Esophagus muscularis mucosa (tissue), 4 donors: ENCODE measurements around the gene THBS2.

Source experiments
- EP300 ChIP-seq: sonication (generic); formaldehyde crosslinking; IDR thresholded peaks from one replicate; pipeline ENCODE4 v1.6.1; 2017; ENCODE audit warnings: antibody characterized with exemption
- POLR2A ChIP-seq: fragments of 450-650 bp; IDR thresholded peaks from one replicate; pipeline ENCODE4 v1.6.1; 2017; ENCODE audit warnings: antibody characterized with exemption, moderate library complexity, mild to moderate bottlenecking, low read depth
- POLR2AphosphoS5 ChIP-seq, 2 donors: sonication (generic); formaldehyde crosslinking; IDR thresholded peaks; one replicate each; pipeline ENCODE4 v1.6.1; 2017; ENCODE audit warnings: antibody characterized with exemption in 2 of 2
- TF ChIP-seq, protein P1 (sequence below), 3 experiments: fragments of 200-600 bp in 2 of 3; fragments of 450-650 bp in 1 of 3; sonication (generic) in 2 of 3; IDR thresholded peaks; one replicate each; pipeline ENCODE4 v1.5.1; 2017 to 2019; ENCODE audit warnings: antibody characterized with exemption in 3 of 3, mild to moderate bottlenecking in 2 of 3, moderate library complexity in 1 of 3

DNA sequence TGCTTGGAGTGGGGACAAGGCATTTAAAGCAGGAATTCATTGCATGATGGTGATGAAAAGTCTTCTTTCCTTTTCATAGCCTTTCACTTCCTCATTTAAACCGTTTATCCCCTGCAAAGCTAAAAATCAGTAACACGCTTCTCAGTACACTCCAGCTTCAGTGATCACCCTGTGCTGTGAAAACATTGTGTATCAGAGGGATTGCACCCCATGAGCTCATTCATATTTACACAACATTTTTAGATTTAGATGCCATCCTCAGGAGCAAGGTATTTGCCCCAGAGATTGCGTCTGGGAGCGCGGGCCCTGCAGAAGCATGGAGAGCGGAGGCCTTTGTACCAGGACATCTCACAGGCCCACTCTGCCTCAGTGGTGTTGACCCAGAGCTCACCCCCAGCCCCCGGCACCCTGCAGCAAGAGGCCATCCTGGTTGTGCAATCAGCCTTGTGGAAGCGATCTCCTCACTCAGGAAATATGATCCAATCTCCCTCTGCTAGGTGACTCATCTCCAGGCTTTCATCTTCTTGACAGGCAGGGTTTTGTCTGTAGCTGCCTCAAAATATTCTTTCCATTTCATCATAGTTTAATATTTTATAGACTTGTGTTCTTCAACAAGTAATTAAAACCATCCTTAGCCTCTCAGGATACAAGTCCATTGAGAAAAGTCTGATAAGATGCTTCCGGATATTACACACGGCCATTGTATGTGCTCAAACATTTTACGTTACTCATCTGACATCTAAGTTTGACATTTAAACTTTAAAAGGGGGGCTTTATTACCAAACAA, 38.9 kb upstream of the THBS2 start:
- TF ChIP-seq POLR2A (no peak), POLR2AphosphoS5 (IDR thresholded peaks at IDR 0.05) (peak in 1 of 2 donors; percentile 47), EP300 (no peak)
- TF ChIP-seq, protein P1, sequence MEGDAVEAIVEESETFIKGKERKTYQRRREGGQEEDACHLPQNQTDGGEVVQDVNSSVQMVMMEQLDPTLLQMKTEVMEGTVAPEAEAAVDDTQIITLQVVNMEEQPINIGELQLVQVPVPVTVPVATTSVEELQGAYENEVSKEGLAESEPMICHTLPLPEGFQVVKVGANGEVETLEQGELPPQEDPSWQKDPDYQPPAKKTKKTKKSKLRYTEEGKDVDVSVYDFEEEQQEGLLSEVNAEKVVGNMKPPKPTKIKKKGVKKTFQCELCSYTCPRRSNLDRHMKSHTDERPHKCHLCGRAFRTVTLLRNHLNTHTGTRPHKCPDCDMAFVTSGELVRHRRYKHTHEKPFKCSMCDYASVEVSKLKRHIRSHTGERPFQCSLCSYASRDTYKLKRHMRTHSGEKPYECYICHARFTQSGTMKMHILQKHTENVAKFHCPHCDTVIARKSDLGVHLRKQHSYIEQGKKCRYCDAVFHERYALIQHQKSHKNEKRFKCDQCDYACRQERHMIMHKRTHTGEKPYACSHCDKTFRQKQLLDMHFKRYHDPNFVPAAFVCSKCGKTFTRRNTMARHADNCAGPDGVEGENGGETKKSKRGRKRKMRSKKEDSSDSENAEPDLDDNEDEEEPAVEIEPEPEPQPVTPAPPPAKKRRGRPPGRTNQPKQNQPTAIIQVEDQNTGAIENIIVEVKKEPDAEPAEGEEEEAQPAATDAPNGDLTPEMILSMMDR (IDR thresholded peaks at IDR 0.05), result no peak
